Embryonic facial prominence (tissue), 1 donor: ENCODE data around the gene SLC22A4.

Experiments
- DNase-seq: peaks from one replicate; pipeline ENCODE4 v3.0.0-alpha.2; 2016; ENCODE audit errors: extremely low spot score

SLC22A4 gene

DNA sequence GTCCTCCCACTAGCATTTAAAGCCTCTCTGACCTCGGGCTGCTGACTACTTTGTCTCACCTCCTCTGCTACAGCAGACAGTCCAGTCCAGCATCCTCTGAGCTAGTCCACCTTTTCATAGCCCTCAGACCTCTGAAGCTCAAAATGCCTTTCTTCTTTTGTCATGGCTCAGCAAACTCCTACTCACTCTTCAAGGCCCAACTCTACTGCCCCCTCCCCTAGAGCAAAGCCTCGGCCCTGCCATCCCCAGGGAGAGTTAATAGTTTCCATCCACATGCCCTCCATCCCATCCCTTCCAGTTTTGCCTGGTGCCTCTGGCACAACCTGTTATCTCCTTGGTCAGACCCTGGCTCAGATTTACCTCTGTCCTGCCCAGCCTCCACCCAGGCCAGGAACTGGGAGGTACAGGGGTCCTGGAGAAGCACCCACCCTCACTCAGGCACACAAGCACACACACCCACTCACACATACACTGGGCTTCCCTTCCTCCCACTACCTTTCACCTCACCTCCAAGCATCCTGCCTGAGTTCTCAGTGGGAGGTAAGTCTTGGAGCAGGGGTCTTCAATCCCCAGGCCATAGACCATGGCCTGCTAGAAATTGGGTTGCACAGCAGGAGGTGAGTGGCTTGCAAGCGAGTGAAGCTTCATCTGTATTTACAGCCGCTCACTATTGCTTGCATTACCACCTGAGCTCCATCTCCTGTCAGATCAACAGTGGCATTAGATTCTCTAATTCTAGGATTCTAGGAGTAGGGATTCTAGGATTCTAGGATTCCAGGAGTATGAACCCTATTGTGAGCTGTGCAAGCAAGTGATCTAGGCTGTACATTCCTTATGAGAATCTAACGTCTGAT is 18.6 kb upstream of the SLC22A4 start:
- no peak for DNase-seq

DNA sequence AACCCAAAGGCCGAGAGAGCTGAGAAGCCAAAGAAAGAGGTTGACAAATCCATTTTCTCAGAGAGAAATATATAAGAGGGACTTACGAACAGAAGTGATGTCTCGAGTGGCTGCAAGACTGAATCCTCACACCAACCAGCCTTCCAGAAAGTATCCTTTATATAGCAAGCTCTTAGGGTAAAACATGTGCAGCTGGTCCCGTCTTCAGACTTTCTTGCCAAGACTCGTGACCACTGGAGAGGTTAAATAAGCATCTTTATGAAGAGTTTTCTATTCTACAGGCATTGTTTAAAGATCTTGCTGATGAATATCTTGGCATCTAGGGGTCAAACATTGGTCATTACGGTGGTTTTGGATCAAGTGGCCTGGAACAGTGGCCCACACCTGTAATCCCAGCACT is 16.9 kb upstream of the SLC22A4 start:
- DNase-seq, result no peak

DNA sequence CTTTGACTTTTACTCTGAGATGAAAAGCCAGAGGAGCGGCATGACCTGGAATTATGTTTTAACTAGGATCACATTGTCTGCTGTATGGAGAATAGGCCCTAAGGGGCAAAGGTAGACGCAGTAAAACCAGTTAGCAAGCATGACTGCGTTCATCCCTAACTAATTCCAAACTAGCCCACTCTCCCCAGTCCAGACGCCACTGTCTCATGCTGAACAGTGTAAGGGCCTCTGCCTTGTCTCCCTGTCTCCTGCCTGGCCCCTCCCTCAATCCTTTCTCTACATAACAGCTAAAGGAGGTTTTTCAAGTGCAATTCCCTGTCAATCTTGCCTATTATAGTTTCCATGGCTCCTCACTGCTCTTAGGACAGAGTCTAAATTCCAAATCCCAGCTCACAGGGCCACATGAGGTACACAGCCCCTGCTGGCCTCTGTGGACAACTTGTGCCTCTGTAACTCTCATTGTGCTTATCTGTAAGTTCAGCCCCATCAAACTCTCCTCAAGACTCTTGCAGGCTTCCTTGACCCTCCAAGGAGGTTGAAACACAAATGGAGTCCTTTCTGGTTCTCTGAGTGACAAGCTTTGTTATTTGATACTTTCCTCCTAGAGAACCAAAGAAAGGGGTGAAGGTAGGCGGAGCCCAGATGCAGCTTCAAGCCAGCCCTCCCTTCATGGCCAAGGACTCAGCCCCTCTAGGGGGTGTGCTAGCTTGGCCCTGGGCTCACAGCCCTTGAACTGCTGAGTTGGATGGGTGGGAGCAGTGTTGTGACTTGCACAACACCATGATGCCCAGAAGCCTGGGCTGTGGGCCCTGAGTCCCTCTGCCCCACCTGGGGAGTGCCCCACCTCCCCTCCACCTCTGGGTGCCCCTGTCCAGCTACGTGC is 16.0 kb upstream of the SLC22A4 start:
- DNase-seq, result no peak

DNA sequence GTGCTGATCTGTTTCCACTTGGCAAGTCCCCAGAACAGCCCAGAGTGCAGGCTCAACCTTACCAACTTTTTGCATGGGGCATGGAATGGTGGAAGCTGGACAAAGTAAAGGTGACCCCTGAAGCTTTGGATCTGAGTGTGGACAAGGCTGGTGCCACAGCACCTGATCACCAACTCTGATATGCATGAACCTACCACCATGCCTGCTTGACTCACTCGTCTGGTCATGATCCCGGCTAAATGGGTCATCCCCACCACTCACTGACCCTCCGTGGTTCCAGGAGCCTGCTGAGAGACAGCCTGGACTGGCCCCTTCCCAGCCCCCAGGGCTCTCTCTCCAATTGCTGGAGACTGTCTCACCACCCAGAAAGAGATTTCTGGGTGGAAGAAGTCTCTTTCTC is 14.4 kb upstream of the SLC22A4 start:
- no peak for DNase-seq

DNA sequence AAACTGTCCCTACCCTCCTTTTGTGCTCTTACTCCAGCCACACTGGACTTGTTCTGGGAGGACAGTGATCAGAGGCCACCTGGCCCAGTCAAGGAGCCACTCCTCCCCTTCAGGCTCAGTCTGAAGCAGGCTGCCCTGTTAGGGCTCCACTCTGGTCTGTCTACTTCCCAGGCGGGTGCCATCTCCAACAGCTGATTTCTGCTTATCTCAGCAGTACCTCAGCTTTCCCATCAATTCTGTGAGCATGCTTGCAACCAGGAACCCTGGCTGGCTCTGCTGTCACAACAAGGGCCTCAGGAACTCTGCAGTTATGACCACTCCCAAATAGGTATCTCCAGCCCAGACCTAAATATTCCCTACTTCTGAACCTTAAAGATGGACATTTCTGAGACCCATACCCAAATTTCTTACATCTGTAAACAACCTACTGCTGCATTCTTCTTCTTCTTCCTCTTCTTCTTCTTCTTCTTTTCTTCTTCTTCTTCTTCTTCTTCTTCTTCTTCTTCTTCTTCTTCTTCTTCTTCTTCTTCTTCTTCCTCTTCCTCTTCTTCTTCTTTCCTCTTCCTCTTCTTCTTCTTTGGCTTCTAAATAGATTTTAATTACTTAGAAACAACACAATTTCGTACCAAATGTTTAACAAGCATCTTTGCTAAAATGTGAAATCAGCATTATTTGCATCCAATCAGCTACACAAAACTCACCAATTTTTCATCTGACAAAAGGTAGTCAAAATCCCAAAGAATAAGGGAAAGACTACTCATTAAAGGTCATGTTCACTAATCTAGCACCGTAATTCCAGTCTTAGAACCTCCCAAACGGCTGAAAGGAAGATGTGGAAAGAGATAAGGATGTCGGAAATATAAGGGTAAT is 13.6 kb upstream of the SLC22A4 start:
- DNase-seq, result no peak

DNA sequence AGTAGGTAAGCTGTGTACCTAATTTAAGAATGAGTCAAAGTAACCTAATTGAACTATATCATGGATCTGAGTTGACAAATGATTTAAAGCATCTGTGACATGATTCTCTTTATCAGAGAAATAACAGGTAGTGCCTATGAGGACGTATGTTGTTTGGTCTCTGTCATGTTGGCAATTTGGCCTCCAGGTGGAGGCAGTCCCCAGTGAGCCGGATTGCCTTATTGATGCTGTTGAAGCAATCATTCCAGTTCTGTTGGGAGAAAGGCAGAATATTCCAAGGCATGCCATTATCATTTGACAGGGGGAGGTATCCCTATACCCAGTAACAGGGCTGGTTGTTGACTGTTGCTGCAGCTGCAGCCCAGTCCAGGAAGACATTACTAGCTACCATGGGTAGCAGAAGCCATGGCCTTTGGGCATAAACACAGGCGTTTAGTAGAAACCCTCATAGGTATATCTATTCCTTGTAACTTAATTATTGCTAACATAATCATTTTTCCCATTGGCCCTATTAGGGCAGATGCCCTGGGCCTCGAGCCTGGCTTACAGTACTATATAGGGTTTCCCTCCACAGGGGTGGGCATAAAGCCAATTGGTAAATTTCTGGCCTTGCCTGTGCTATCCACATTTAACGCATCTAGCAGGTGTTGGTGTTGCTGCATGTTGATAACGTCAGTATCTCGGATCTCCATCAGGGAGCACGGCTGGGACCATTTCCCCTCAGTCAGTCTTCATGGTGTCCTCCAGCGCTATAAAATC is 12.2 kb upstream of the SLC22A4 start:
- DNase-seq, result no peak

DNA sequence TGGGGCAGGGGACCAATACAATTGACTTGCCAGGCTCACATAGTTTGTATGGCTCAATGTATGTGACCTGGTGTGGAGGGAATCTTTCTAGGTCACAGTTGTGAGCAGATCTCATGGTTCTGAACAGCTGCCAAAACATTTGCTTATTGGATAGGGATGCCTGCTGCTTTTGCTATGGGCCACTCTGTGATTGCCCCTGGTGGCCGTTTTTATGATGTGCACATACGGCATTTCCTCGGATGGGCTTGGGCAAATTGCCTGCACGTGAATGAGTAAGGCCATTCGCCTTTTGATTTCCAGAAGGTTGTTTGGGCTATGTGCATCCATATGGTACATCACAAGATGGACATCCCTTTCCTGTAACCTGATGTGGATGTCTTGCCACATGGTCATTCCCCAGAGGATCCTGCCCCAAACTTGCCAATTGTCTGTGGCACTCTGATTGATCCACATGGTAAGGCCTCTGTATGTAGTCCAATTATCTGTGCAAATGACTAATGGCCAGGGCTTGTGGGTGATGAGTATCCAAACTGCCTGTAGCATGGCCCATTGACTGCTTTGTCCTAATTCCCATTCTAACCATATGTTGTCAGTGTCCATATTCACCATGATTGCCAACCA is 10.7 kb upstream of the SLC22A4 start:
- DNase-seq, result no peak

DNA sequence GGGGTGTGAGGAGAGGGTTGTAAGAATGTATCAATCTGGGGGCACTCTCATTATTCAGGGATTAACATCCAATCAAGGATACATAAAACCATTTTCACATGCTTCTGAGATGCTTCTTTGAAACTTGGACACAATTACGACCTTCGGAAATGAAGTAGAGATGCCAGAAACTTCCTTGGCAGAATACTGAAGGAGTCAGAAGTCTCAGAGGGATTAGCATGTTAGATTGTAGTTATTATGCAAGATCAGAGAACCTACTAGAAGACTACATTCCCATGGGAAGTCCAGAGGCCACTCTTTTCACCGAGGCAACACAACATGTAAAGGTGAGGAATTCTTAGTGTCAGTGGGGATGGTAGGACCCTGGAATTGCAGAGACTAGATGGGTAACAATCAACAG is 5.1 kb upstream of the SLC22A4 start:
- no peak for DNase-seq

DNA sequence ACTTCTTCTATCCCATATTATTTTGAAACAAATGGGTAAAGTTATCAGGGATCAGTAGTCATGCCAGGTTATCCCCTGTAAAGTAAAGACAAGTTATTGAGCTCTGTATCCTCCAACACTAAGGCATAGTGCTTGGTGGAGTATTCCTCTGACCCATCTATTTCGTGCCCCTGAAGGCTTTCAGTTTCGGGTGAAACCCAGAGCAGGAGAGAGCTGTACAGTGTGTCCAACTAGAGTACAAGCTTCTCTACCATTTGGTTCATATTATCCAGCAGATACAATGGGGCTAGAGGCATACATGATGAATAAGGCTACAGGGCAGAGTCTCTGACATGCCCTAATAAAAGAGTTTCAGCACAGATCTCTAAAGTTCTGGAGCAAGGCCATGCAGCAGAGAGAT is 3.2 kb upstream of the SLC22A4 start:
- DNase-seq, result no peak

DNA sequence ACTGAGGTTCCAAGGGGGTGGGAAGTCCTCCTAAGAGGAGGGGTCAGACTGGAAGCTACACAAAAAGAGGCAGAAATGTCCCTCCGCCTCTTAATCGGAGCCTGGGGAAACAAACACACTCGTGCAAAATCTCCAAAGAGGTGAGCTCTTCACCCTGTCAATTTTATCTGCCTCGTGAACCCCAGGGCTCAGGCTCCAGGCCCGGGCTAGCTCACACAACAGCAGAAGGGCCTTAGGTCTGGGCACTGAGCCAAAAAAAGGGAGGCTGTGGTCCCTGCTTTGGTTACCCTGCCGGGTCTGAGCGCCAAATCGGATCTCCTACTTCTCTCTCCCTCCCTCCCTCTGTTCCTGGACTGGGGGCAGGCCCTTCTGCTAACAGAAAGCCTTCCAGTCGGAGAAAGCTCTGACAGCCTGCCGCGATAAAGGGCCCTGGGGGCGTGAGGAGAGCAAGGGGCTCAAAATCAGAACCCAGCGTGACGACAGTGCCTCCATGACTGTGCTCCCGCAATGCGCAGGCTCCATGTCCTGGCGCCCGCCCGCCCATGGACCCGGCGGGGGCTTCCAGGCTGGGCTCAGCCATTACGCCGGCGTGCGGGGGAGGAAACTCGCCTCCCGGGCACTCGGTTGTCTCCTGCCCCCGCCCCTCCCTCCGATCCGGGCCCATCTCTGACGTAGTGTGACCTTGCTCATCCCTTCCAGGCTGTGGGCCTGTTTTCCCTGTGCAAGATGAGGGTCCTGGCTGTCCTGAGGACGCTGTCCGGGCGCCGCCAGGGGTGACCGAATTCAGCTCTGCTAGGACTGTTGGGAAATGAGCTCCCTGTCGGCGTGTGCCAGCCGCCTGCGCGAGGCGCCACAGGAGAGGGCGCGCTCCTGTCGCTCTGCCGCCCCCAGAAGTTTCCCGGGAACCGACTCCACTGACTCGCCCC is 865 bp upstream of the SLC22A4 start:
- DNase-seq, result peak; percentile 81

DNA sequence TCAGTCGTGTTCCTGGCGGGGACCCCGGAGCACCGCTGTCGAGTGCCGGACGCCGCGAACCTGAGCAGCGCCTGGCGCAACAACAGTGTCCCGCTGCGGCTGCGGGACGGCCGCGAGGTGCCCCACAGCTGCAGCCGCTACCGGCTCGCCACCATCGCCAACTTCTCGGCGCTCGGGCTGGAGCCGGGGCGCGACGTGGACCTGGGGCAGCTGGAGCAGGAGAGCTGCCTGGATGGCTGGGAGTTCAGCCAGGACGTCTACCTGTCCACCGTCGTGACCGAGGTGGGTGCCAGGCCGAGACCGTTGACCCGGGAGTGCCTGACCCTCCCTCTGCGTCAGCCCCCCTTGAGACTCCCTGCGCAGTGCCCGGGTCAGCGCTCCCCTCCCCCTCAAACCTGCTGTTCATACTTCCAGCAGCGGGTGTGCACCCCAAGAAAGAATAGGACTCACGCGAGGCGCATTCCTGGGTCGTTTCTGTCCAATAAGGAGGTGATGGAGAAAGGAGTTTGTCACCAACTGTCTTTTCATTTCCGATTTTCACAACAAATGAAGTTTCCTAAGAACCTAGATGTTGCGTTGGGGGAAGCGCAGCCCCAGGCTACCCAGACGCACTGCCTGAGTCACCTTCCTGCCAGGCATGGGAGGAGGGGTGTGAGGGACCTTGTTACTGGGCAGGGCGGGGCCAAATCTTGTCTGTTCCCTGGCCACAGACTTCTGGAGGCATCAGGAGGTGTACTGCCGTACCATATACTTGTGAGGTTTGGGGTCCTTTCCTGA is 722 bp downstream of the SLC22A4 start:
- no peak for DNase-seq

DNA sequence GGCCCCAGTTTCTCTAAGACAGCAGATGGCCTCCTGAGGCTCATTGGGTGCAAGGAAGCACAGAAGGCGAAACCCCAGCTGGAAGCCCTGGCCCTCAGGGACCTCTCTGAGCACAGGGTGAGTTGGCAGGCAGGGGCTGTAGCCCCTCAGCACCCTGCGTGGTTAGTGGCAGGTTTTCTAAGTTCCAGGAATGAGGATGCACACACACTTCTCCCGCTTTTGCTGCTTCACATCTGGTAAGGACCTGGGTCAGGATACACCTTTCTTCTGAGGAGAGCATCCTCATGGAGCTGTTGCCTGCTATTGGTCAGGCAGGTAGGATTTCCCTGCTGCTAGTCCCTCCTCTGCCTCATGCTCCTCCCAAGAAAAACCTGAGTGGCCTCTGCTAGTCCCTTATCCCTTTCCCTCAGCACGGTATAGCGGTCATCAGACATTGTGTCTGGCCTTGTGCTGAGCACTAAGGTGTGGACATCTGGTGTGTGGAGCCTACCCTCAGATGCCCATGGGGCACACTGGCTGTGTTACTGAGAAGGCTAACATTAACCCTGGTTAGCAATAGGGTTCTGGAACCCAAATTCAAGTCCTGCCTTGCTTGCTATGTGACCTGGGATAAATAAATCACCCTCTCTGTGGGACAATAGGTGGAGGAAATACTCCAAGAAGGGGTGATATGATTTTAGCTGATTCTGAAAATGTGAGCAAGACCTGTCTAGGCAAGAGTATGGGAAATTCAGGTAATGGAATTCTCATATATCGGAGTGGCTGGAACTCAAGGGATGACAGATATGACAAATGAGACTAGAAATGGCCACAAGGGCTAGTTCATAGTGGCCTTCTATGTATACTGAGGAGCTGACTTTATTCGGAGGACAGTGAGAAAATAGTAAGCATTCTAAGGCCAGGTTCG is 1.6 kb downstream of the SLC22A4 start:
- no peak for DNase-seq

DNA sequence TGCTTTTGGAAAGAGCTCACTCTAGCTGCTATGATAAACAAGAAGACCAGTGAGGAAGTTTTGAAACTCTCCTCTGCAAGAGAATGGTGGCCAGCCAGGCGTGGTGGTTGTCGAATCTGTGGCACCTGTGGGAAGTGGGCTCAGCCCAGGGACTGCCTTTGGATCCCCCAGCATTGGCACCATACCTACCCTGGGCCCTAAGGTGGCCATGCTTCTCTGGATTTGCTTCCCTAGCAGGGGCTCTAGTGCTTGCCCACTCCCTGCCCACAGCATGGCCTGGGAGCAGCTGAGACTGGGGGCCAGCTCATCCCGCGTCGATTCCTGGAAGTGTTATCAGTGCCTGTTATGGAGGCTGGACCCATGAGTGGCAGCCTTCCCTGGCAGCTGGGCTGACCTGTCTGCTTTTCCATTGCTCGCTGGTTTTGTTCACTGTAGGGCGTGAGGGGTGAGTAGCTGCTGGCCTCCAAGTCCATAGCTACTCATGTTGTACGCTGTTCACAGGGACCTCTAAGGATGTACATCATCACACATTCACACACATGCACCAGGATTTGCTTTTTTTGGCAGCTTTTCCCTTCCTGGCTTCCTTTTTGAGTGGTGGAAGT is 2.3 kb downstream of the SLC22A4 start:
- no peak for DNase-seq

DNA sequence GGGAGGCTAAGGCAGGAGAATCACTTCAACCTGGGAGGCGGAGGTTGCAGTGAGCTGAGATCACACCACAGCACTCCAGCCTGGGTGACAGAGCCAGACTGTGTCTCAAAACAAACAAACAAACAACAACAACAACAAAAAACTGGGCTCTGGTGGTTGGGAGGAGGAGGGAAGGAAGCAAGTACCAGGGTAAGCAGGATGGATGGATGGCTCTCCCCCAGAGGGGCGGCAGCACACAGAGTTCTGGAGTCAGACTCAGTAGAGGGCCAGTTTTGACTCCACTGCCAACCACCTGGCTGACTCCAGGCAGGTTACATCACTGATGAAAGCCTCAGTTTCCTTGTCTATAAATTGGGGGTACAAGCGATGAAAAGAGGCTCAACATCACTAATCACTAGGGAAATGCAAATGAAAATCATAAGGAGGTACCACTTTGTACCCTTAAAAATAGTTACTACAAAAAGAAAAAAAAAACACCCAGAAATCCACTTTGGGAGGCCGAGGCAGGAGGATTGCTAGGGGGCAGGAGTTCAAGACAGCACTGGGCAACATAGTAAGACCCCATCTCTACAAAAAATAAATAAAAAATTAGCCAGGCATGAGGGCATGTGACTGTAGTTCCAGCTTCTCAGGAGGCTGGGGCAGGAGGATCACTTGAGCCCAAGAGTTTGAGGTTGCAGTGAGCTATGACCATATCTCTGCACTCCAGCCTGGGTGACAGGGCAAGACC is 3.2 kb downstream of the SLC22A4 start:
- DNase-seq, result no peak

DNA sequence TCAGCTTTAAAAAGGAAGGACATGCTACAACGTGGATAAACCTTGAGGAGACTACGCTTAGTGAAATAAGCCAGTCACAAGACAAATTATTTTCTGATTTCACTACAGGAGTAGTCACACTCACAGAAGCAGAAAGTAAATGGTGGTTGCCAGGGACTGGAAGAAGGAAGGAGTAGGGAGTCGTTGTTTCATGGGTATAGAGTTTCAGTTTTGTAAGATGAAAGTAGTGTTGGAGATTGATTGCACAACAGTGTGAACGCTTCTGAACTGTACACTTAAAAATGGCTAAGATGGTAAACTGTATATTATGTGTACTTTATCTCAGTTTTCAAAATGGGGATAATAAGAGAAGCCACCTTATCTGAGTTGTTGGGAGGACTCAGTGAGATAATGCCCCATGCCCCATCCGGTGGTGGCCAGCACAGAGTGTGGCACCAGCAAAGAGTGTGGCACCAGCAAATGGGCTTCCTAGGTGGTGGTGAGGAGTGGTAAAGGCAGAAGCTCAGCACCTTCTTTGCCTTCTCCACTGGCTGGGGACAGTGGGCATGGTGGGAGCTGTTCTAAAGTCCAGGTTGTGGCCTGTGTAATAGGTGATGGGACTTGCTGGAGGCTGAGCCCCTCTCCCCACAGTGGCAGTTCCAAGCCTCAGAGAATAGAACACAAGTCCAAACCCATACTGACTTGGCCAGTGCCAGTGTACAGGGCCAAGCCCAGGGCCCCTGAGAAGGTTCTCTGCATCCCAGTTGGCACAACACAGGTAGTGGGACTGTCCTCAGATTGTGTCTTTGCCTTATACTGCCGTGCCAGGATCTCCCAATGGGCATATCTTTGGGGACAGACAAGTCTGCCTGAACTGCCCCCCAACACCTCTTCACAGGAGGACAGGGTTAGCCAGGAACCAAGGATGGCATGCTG is 4.4 kb downstream of the SLC22A4 start:
- DNase-seq, result no peak

DNA sequence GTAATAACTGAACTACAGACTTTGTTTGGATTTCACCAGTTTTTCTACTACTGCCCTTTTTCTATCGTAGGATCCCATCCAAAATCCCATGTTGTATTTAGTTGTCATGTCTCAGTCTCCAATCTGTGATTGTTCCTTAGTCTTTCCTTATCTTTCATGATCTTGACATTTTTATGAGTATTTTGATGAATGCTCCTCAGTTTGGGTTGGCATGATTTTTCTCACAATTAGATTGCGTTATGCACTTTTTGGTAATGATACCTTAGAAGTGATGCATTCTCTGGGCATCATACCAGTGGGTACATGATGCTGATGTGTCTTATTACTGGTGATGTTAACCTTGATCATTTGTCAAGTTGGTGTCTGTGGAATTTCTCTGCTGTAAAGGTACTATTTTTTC is 5.7 kb downstream of the SLC22A4 start:
- no peak for DNase-seq
